ENCODE measurements around the gene WNT6. TPM values are rescaled to one million over a fixed set of nuclear protein-coding genes. Genes with fewer than 3 reads are reported as not detected.
A peak's percentile ranks its signal among the peaks of the same experiment; 100 is the strongest.

The WNT6 gene
- total RNA-seq, 2 donors from 2014 or later, result not detected

- Mint-ChIP-seq H3K36me3 (no peaks in the 10 kb centered on the region), H3K4me1 (ENCODE audit: low read depth in 2 of 2) (peaks cover 38 to 40% of the 10 kb centered on the region in 2 donors), H3K9me3 (no peaks in the 10 kb centered on the region), H3K27me3 (peaks cover 32 to 40% of the 10 kb centered on the region in 2 donors), H3K4me3 (peak overlapping the region; percentile 63), H3K27ac (peak overlapping the region in 1 of 2 donors; percentile 31)
- peak; percentile 72 to 79 for ATAC-seq
- peak; percentile 80 for DNase-seq (ENCODE audit: low spot score)
Observed at GRCh38 chr2:218892693-218893348, 33.2 kb downstream of the WNT6 start.

- Mint-ChIP-seq H3K27me3 (peaks cover 36 to 43% of the 10 kb centered on the region in 2 donors), H3K27ac (peak overlapping the region in 1 of 2 donors; percentile 31), H3K4me1 (ENCODE audit: low read depth in 2 of 2) (peaks cover 45 to 46% of the 10 kb centered on the region in 2 donors), H3K9me3 (no peaks in the 10 kb centered on the region), H3K36me3 (no peaks in the 10 kb centered on the region), H3K4me3 (peak overlapping the region; percentile 63)
- peak; percentile 20 for DNase-seq (ENCODE audit: low spot score)
- no peak for ATAC-seq
Observed at GRCh38 chr2:218893349-218894150, 33.9 kb downstream of the WNT6 start.

GRCh38 chr2:218894151-218894879 lies 34.7 kb downstream of the WNT6 start:
- DNase-seq (ENCODE audit: low spot score), result peak; percentile 37
- Mint-ChIP-seq H3K4me3 (peak overlapping the region; percentile 28), H3K27me3 (peaks cover 44 to 45% of the 10 kb centered on the region in 2 donors), H3K36me3 (no peaks in the 10 kb centered on the region), H3K4me1 (ENCODE audit: low read depth in 2 of 2) (peaks cover 47 to 49% of the 10 kb centered on the region in 2 donors), H3K27ac (no peak overlapping the region), H3K9me3 (no peaks in the 10 kb centered on the region)
- no peak for ATAC-seq

- Mint-ChIP-seq H3K4me3 (peak overlapping the region; percentile 20), H3K9me3 (no peaks in the 10 kb centered on the region), H3K27me3 (peaks cover 44 to 49% of the 10 kb centered on the region in 2 donors), H3K36me3 (no peaks in the 10 kb centered on the region), H3K27ac (peak overlapping the region in 1 of 2 donors; percentile 55), H3K4me1 (ENCODE audit: low read depth in 2 of 2) (peaks cover 47 to 49% of the 10 kb centered on the region in 2 donors)
- ATAC-seq, result no peak
- DNase-seq (ENCODE audit: low spot score), result no peak
Observed at GRCh38 chr2:218894880-218895157, 35.2 kb downstream of the WNT6 start.

- peak overlapping the region; percentile 51 for H3K4me3 Mint-ChIP-seq
- H3K27me3 Mint-ChIP-seq, result peaks cover 44 to 54% of the 10 kb centered on the region in 2 donors
- peaks cover 47 to 49% of the 10 kb centered on the region in 2 donors for H3K4me1 Mint-ChIP-seq (ENCODE audit: low read depth in 2 of 2)
Observed at GRCh38 chr2:218895326-218895725, 35.7 kb downstream of the WNT6 start.

GRCh38 chr2:218895759-218896500 lies 36.3 kb downstream of the WNT6 start:
- H3K36me3 Mint-ChIP-seq, result no peaks in the 10 kb centered on the region
- H3K4me3 Mint-ChIP-seq, result peak overlapping the region; percentile 51
- H3K27me3 Mint-ChIP-seq, result peaks cover 44 to 60% of the 10 kb centered on the region in 2 donors
- no peaks in the 10 kb centered on the region for H3K9me3 Mint-ChIP-seq
- H3K27ac Mint-ChIP-seq, result peak overlapping the region; percentile 10 to 55
- DNase-seq (ENCODE audit: low spot score) (peak; percentile 18), ATAC-seq (peak in 1 of 2 donors; percentile 17)
- H3K4me1 Mint-ChIP-seq (ENCODE audit: low read depth in 2 of 2), result peaks cover 47 to 49% of the 10 kb centered on the region in 2 donors

More at GRCh38 chr2:218895326-218895725, 35.7 kb downstream of the WNT6 start:
- no peaks in the 10 kb centered on the region for H3K9me3 Mint-ChIP-seq
- no peaks in the 10 kb centered on the region for H3K36me3 Mint-ChIP-seq
- DNase-seq (ENCODE audit: low spot score), result peak; percentile 49
- no peak for ATAC-seq
- H3K27ac Mint-ChIP-seq, result peak overlapping the region in 1 of 2 donors; percentile 55

GRCh38 chr2:218896501-218897393 lies 37.1 kb downstream of the WNT6 start:
- Mint-ChIP-seq H3K27me3 (peaks cover 42 to 62% of the 10 kb centered on the region in 2 donors), H3K4me1 (ENCODE audit: low read depth in 2 of 2) (peaks cover 44 to 45% of the 10 kb centered on the region in 2 donors), H3K4me3 (peak overlapping the region; percentile 51), H3K36me3 (no peaks in the 10 kb centered on the region), H3K27ac (peak overlapping the region; percentile 10 to 55), H3K9me3 (no peaks in the 10 kb centered on the region)
- DNase-seq (ENCODE audit: low spot score), result peak; percentile 91
- ATAC-seq, result peak; percentile 85 to 86

GRCh38 chr2:218897394-218898108 lies 37.9 kb downstream of the WNT6 start:
- peaks cover 41 to 45% of the 10 kb centered on the region in 2 donors for H3K4me1 Mint-ChIP-seq (ENCODE audit: low read depth in 2 of 2)
- no peak for ATAC-seq
- peak; percentile 62 for DNase-seq (ENCODE audit: low spot score)
- no peaks in the 10 kb centered on the region for H3K9me3 Mint-ChIP-seq
- H3K36me3 Mint-ChIP-seq, result no peaks in the 10 kb centered on the region
- H3K27me3 Mint-ChIP-seq, result peaks cover 46 to 69% of the 10 kb centered on the region in 2 donors
- H3K4me3 Mint-ChIP-seq, result no peak overlapping the region
- H3K27ac Mint-ChIP-seq, result no peak overlapping the region

GRCh38 chr2:218898109-218898878 lies 38.7 kb downstream of the WNT6 start:
- no peaks in the 10 kb centered on the region for H3K9me3 Mint-ChIP-seq
- peaks cover 40% of the 10 kb centered on the region in 2 donors for H3K4me1 Mint-ChIP-seq (ENCODE audit: low read depth in 2 of 2)
- peak overlapping the region in 1 of 2 donors; percentile 37 for H3K27ac Mint-ChIP-seq
- H3K36me3 Mint-ChIP-seq, result no peaks in the 10 kb centered on the region
- H3K4me3 Mint-ChIP-seq, result peak overlapping the region; percentile 65
- H3K27me3 Mint-ChIP-seq, result peaks cover 50 to 72% of the 10 kb centered on the region in 2 donors
- peak; percentile 75 for DNase-seq (ENCODE audit: low spot score)
- peak; percentile 59 to 72 for ATAC-seq

GRCh38 chr2:218899147-218899546 lies 39.5 kb downstream of the WNT6 start:
- peaks cover 46 to 69% of the 10 kb centered on the region in 2 donors for H3K27me3 Mint-ChIP-seq
- DNase-seq (ENCODE audit: low spot score) (peak; percentile 39), ATAC-seq (no peak)
- H3K4me3 Mint-ChIP-seq, result no peak overlapping the region
- peaks cover 31 to 32% of the 10 kb centered on the region in 2 donors for H3K4me1 Mint-ChIP-seq (ENCODE audit: low read depth in 2 of 2)
- no peaks in the 10 kb centered on the region for H3K36me3 Mint-ChIP-seq
- H3K9me3 Mint-ChIP-seq, result no peaks in the 10 kb centered on the region
- H3K27ac Mint-ChIP-seq, result no peak overlapping the region

GRCh38 chr2:218902427-218902826 lies 42.8 kb downstream of the WNT6 start:
- ATAC-seq (no peak), DNase-seq (ENCODE audit: low spot score) (peak; percentile 29)
- Mint-ChIP-seq H3K4me3 (no peak overlapping the region), H3K36me3 (no peaks in the 10 kb centered on the region), H3K27me3 (peaks cover 45 to 70% of the 10 kb centered on the region in 2 donors), H3K27ac (no peak overlapping the region), H3K4me1 (ENCODE audit: low read depth in 2 of 2) (peaks cover 9 to 10% of the 10 kb centered on the region in 2 donors), H3K9me3 (no peaks in the 10 kb centered on the region)

Data from natural killer cell treated with Interleukin-12 subunit alpha and Interleukin-12 subunit beta and Interleukin-15 and Interleukin-18, amount 100 ng/mL, for 72 hours (primary cell).